HG03439 (cell line): ENCODE results near the gene RAB3B.
A peak's percentile ranks its signal among the peaks of the same experiment; 100 is the strongest.
"Not testable (repeated sequence)": the region's sequence is repeated elsewhere in the genome, so short reads cannot be mapped to it uniquely, and the experiment has no call there.

ENCODE experiments used
- ATAC-seq: cut with Tn5 transposase; IDR thresholded peaks from one replicate; pipeline ENCODE4 v1.9.1; 2021; ENCODE audit warnings: mild to moderate bottlenecking, moderate library complexity; ENCODE audit not compliant: unreplicated experiment

Gene RAB3B

DNA sequence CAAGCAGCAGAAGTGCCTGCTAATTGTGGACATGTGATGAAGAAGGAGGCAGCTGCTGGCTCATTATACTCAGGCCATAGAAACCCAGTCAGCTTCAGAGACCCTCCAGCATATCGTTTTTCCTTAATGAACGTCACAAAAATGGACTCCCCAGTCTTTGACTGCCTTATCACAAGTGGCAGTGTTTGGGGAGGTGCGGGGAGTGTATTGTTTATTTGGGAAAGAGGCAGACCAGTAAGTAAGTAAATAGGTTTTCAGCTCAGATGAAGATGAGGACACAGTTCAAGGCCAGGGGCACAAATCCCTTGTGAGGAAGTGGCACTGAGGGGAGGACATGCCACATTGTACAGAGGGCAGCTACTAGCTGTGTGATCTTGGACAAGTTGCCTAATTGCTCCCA lies 68.5 kb downstream of the RAB3B start:
- ATAC-seq: no peak

DNA sequence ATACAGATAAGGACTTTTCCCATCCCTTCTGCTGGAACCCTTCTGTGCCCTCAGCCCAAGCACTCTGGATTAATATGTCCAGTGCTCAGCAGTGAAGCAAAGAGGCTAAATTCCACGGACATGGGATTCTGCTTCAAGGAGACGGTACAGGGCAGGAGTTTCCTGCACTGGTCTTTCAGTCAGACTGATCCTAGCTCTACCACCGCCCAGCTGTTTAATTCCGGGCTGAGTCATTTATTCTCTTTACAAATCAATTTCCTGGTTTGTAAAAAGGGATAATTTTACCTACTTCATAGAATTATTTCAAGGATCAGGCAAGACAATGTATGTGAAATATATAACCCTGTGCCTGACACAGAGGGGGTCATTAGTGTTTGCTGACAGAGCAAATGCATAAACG lies 70.4 kb downstream of the RAB3B start:
- ATAC-seq: no peak

DNA sequence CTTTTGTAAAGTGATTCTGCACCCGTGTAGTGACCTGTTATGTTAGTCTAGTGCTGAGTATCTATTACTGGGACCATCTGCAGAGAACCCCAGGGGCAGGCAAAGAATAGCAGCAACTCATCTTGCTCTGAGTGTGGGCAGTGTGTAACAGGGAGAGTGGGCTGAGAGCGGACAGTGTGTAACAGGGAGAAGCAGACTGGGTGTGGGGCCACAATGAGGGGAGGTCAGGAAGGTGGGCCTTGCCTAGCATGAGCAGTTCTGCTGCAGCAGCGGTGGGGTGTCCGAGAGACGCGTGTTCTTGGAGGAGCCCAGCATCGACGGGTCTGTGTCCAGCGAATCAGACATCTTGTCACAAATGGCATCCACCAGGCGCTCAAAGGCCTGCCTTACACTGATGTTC lies 70.8 kb downstream of the RAB3B start:
- ATAC-seq: no peak

DNA sequence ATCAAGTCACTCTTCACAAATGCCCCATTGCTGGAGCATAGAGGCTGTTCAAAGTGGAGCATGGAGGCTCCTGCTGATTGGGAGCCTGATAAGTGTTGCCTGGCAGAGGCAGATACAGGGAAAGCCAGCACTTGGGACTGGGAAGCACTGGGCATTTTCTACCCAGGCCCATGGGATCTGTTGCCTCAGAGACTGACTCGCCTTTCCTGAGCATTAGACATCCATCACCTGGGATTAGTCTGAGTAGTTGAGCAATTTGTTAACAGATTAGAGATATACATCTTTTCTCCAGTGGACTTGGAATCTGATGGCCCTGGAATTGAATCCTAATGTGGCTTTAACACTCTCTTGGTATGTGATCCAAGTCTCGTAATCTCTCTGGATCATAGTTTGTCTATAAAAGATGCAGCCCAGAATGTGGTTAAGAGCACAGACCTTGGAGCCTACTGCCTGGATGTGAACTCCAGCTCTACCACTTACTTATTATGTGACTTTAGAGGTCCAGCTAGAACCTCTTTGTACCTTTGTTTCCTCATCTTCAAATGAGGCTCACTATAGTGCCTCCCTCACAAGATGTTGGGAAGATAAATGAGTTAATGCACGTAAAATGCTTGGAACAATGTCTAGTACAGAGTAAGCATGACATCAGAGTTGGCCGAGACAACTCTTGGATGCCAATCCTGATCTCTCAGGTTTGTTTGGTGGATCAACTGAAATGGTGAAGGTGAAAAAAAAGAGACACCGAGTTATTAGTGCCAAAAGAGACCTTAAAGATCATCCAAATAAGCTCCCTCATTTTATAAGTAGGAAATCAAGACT lies 73.7 kb downstream of the RAB3B start:
- ATAC-seq: no peak

DNA sequence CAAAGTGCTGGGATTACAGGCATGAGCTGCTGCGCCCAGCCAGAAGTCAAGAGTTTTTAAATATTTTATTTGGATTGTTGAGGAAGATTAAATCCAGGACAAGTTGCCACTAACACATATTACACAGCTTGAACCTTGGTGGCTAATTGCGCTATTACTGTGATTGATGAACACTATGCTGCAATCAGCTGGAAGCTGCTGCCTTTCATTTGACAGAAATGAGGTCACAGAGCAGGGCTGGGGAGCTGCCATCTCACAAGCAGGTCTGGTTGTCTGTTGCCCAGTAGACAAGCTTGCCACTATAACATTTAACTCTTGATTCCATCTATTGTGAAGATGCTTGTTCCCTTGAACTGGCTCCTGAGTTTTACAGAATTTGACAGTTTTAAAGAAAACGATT lies 74.5 kb downstream of the RAB3B start:
- ATAC-seq: no peak

DNA sequence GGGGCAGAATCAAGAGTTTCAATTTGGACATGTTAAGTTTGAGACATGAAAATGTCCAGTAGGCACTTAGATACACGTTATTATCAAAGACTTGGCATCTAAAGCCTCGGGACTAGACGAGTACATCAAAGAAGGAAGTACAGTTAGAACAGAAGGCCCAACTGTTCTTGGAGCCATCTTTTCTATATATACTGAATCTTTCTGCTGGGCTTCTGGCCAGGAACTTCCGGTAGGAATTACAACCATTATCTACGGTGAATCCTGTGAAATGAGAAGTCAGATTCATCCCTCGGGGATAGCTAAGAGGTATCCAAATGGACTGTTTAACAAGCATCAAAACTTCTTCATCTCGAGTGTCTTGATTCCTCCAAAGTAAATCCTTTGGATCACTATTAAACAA lies 77.6 kb downstream of the RAB3B start:
- ATAC-seq: no peak

DNA sequence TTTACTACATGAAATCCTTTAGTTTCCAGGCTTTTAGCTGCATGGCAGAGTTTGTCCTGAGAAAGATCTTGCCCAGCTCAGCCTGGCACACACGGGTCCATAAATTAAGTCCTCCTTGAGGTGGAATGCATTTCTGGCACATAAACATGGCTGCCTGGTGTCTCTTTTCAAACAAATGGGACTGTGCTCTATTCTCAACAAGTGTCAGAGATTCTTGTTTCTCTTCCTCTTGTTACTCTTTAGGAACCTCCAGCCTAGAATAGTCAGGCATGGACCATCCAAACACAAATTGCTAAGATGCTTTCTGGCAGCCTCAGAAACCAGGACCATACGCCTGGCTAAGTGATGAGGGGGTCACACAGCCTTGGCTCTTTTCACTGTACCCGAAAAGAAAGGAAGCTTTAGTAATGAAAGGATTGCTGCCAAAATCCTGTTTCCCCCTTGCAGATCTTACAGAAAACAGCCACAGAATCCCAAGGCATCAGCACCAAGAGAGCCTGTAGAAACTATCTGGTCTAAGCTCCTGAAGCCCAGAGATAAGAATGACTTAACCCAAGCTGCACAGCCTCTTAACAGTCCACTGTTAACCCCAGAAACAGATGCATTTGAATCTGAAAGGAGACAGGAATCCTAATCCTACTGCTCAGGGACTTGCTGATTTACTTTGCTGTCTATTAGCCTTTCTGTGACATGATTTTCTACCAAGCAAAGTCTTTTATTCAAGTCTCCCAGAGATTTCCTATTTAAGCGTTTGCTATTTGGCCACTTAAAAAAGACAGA lies 80.1 kb downstream of the RAB3B start:
- no peak for ATAC-seq

DNA sequence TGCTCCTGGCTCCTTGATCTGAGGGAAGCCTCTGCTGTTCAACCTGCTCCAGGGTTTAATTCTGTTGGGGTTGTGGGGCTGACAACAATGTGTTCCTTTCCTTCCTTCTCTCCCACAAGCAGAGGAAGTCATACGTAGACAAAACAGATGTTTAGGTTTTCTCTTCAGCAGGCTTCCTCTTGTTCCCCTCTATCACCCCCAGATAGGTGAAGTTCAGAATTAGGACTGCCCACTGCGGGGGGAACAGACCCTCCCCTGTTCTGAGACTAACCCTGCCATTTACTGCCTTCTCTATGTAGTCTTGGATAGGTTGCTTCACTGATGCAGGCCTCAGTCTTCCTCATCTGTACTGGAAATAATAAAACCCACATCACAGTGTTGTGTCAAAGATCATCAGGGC lies 82.0 kb downstream of the RAB3B start:
- no peak for ATAC-seq

DNA sequence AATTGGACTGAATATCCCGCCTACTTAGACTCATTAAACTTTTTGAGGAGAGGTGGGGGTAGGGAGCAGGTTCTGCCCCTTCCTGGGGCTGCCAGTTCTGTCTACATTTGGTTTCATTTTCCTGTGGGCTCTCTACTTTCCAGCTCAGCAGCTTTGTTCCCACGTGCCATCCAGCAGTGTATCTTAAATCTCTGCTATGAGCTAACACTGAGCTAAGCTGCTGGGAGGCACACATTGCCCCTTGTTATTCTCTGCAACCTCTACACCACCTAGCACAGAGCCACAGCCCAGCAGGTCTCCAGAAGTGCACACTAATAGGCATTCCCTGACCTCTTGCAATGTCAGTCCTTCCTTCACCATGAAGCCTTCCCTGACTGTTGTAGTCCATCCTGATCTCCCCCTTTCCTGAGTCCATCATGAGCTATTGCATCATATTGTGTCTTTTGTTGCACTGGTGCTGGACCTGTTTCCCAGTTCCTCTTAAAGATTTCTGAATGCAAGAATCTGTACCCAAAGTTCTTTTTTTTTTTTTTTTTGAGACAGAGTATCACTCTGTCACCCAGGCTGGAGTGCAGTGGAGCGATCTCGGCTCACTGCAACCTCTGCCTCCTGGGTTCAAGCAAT lies 83.3 kb downstream of the RAB3B start:
- no peak for ATAC-seq

DNA sequence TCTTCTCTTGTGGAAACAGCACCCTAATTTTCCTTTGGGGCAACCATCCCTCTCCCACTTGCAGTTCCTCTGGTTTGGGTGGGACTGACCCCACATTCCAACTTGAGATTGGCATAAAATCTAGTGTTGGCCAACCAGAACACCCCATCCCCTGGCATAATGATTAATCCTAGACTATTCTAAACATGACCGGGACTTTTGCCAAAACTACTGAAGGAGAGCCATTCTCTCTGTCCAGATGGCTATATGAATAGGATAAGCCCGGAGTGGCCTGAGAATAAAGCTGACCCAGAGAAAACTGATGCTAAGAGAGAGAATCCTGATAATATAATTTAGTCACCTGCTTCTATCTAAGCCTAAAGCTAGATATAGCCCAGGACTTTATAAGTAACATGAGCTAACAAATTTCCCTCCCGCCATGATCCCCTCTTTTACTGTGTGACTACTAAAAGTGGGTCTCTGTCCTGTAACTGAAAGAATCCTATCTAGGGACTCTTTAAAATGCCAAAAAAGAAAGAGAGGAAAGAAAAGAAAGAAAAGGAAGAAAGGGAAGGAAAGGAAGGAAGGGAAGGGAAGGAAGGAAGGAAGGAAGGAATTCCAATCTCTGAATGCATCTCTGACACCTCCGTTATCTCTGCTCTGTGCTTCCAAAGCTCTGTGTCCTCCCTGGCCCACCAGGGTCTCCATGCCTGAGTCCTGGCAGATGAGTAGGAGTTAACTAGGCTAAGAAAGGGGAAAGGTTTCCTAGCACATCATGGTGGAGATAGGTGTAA lies 84.0 kb downstream of the RAB3B start:
- no peak for ATAC-seq

DNA sequence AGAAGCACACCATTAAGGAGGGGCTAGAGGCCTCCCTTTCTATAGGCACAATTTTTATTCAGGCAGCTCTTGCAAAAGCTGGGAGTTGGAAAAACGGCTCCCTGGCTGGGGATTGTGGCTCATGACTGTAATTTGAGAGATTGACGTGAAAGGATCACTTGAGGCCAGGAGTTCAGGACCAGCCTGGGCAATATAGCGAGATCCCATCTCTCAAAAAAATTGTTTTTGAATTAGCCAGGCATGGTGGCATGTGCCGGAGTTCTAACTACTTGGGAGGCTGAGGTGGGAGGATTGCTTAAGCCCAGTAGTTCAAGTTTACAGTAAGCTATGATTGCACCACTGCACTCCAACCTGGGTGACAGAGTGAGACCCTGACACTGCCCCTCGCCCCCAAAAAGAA lies 88.0 kb downstream of the RAB3B start:
- no peak for ATAC-seq

DNA sequence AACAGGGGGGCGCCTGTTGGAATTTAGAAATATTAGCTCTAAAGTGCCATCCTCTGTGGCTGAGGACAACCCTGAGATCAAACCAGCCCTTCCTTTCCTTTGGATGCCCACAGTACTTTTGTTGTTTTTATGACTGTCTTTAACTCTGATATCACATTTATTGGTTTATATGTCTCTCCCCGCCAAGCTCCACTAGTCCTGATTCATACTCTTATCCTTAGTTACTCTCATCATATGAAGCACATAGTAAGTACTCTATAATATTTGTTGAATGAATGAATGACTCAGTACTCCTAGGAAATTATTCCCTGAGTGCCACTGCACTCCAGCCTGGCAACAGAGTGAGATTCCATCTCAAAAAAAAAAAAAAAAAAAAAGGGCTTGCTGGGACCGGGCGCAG lies 89.3 kb downstream of the RAB3B start:
- ATAC-seq: no peak

DNA sequence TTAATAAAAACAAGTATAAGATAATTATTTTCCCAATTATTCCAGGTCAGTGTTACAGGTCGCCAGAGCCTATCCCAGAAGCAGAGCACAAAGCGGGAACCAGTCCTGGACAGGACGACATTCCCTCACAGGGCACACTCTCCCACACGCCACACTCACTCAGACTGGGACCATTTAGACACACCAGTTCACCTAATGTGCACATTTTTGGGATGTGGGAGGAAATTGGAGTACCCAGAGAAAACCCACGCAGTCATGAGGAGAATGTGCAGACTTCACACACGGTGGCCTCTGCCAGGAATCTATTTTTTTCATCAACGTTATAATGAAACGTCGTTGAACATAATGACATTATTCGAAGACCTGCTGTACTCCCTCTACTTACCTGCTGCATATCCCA lies 91.5 kb downstream of the RAB3B start:
- ATAC-seq: no peak

DNA sequence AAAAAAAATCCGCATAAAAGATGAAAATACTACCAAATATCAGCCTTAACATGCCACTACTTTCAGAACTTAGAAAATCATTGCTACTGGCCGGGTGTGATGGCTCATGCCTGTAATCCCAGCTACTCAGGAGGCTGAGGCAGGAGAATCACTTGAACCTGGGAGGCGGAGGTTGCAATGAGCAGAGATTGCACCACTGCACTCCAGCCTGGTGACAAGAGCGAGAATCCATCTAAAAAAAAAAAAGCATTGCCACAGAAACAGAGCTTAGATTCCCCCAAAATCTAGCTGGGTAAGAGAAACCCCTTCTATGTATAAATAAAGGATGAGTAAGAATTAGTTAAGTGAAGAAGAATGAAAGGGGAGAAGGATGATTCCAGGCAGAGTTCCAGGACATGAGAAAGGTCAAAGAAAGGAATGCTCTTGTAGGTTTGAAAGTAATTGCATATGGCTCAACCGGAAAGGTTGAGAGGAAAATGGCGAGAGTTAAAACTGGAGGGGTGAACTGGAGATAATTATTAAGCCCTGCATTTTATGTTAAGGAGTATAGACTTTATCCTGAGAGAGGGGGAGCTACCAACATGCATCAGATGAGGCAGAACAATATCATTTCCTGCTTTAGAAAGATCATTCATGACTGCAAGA lies 92.3 kb downstream of the RAB3B start:
- no peak for ATAC-seq

DNA sequence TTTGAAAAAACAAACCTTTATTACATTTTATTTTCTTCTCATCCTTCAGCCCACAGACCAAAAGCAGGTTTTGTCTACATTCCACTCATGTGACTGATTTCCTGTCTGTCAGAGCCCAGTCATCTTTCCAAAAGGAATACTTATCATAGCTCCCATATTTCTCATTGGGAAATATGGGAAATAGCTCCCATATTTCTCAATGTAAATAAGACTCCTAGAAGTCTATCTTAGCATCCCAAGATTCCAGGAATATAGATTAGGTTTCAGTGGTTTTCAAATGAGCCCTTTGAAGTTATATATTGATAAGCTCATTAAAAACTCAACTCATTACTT lies 92.8 kb downstream of the RAB3B start:
- no peak for ATAC-seq

DNA sequence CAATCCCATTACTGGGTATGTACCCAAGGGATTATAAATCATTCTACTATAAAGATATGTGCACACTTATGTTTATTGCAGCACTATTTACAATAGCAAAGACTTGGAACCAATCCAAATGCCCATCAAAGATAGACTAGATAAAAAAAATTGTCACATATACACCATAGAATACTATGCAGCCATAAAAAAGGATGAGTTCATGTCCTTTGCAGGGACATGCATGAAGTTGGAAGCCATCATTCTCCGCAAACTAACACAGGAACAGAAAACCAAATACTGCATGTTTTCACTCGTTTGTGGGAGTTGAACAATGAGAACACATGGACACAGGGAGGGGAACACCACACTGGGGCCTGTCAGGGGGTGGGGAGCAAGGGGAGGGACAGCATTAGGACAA lies 95.8 kb downstream of the RAB3B start:
- ATAC-seq: not testable (repeated sequence)

DNA sequence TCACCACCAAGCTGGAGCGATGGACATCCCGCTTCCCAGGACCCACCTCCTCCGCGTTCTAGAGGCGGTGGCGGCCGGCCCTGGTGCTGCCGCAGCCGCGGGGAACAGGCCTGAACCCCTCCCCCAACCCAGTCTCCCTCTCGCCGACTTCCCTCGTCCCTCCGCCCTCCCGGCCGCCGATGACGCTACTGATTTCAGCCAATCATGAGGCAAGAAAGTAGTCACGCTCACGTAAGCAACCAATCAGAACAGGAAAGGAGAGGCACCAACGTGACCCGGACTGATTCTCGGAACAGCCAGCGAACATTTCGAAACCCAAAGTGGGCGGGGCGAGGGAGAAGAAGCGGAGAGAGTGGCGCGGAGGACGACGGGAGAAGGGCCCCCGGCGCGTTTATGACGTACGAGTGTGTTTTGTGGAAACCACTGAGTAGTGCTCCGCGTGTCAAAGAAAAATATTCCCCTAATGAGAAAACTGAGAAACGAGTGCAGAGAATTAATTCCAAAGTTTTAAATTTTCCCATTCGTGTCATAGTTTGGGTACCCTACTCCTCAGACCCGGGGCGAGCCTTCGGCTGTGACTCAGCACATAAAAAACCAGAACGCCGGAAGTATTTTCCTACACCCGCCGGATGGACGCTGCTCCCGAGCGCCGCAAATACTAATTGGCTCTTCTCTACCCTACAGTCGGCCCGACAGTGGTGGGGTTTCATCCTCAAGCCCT lies 111.7 kb downstream of the RAB3B start, which contains the start of gene NRDC:
NRDC (minus strand) TSS at position 112 of the 721 bp plus-strand sequence. CDS start 112 bp downstream, outside the sequence.
- peak; percentile 92 for ATAC-seq

DNA sequence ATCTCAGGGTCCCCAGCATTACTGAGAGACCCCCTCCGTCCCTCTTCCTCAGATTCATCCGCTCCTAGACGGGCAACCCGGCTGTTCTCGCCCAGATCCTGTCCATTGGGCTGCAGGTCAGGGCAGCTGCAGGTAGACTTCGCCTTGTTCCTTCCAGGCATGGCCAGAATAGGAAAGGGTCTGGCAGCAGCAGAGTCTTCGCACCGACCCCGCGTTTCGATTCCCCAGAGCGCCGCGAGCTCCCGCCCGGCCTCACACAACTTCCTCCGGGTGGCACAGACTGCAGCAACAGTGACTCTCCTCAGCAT lies 112.2 kb downstream of the RAB3B start:
- ATAC-seq: peak; percentile 22

DNA sequence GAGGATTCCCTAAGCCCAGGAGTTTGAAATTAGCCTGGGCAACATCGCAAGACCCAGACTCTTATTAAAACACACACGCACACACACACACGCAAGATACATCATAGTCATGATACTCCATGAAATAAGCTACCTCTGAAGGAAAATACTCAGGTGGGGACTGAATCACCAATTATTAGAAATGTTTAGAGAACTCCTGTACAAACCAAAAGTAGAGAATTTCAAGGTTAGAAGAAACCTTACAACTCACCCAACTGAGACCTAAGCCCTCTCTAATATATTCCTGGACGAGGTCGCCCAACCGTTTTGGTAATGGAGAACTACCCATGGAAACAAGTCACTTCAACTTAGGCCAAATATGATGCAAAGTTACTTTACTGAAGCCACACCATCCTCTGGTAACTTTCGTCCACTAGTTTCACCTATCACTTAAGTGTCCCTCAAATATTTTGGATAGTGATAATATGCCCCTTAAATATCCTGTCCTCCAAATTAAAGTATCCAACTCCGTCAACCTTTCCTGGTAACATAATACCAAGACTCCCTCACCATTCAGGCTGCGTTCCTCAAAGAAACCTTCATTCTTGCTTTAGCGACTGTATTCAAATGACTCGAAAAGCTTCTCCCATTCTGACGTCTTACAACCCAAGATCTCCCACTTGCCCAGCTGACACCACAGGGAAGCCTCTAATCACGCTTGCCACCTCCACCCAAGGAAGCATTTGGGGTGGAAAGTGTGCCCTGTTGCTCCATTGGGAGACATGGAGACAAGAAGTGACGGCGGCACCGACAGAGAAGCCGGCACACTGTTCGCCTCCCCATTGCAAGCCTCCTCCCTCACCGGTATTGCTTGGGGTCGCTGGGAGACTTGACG lies 112.8 kb downstream of the RAB3B start:
- ATAC-seq: peak; percentile 10
